SU-DHL-6 (cell line): Measurements from ENCODE around the gene MAML3.

Experiments used
- H2AFZ ChIP-seq: fragments of 200-600 bp; sonication (generic); 2 replicates; pipeline ENCODE4 v1.6.1; 2014; ENCODE audit warnings: low read depth, mild to moderate bottlenecking, moderate library complexity, mixed read lengths, antibody characterized with exemption, low read length; ENCODE audit not compliant: severe bottlenecking
- H3F3A ChIP-seq: fragments of 200-600 bp; shearing (Covaris generic); 2 replicates; pipeline ENCODE4 v1.6.0; 2016; ENCODE audit warnings: antibody characterized with exemption, mild to moderate bottlenecking; ENCODE audit not compliant: insufficient read depth
- H3K27ac ChIP-seq: fragments of 200-600 bp; sonication (generic); 2 replicates; pipeline ENCODE4 v1.5.1; 2016; ENCODE audit warnings: low read depth, mild to moderate bottlenecking, low read length, moderate library complexity, mixed read lengths
- H3K27me3 ChIP-seq: fragments of 200-600 bp; sonication (generic), shearing (Covaris generic); 2 replicates; pipeline ENCODE4 v1.6.0; 2014; ENCODE audit warnings: mild to moderate bottlenecking, low read length
- H3K36me3 ChIP-seq: fragments of 200-600 bp; sonication (generic); 2 replicates; pipeline ENCODE4 v1.6.1; 2014; ENCODE audit warnings: mild to moderate bottlenecking, low read length, mixed read lengths
- H3K4me2 ChIP-seq: fragments of 300-600, 200-600 bp; shearing (Covaris generic), sonication (generic); 2 replicates; pipeline ENCODE4 v1.6.0; 2014; ENCODE audit warnings: low read length, low read depth, mild to moderate bottlenecking; ENCODE audit not compliant: poor library complexity, severe bottlenecking
- H3K4me3 ChIP-seq: fragments of 200-600 bp; sonication (generic); 2 replicates; pipeline ENCODE4 v1.5.1; 2014; ENCODE audit warnings: antibody characterized with exemption, low read length, mild to moderate bottlenecking, mixed read lengths; ENCODE audit not compliant: insufficient read depth, poor library complexity, severe bottlenecking
- H3K79me2 ChIP-seq: fragments of 200-600 bp; sonication (generic); 2 replicates; pipeline ENCODE4 v1.6.1; 2014; ENCODE audit warnings: mild to moderate bottlenecking, low read length, moderate library complexity; ENCODE audit not compliant: insufficient read depth
- H3K9ac ChIP-seq: fragments of 200-600 bp; sonication (generic); 2 replicates; pipeline ENCODE4 v1.7.0; 2014; ENCODE audit warnings: mild to moderate bottlenecking, low read length
- H3K9me2 ChIP-seq: fragments of 200-600 bp; sonication (generic); replicated peaks from 2 replicates; pipeline ENCODE4 v1.6.1; 2014; ENCODE audit warnings: low read length; ENCODE audit not compliant: insufficient read depth
- H3K9me3 ChIP-seq: fragments of 200-600 bp; sonication (generic); 2 replicates; pipeline ENCODE4 v1.6.1; 2014; ENCODE audit warnings: low read length, mixed read lengths; ENCODE audit not compliant: insufficient read depth
- H4K20me1 ChIP-seq: fragments of 200-600 bp; sonication (generic); 2 replicates; pipeline ENCODE4 v1.6.1; 2014; ENCODE audit warnings: low read depth, mild to moderate bottlenecking, antibody characterized with exemption, low read length, moderate library complexity, mixed read lengths
- CTCF ChIP-seq: fragments of 200-600 bp; sonication (generic); IDR thresholded peaks from one replicate; pipeline ENCODE4 v1.5.1; 2017; ENCODE audit warnings: antibody characterized with exemption, mild to moderate bottlenecking, low read length, moderate library complexity; ENCODE audit not compliant: insufficient read depth, poor library complexity, severe bottlenecking
- EZH2phosphoT487 ChIP-seq: fragments of 200-600 bp; sonication (generic), shearing (Covaris generic); conservative IDR thresholded peaks from 2 replicates; pipeline ENCODE4 v1.6.1; 2018; ENCODE audit warnings: mild to moderate bottlenecking, antibody characterized with exemption, low read length, moderate library complexity, mixed read lengths

MAML3 gene

DNA sequence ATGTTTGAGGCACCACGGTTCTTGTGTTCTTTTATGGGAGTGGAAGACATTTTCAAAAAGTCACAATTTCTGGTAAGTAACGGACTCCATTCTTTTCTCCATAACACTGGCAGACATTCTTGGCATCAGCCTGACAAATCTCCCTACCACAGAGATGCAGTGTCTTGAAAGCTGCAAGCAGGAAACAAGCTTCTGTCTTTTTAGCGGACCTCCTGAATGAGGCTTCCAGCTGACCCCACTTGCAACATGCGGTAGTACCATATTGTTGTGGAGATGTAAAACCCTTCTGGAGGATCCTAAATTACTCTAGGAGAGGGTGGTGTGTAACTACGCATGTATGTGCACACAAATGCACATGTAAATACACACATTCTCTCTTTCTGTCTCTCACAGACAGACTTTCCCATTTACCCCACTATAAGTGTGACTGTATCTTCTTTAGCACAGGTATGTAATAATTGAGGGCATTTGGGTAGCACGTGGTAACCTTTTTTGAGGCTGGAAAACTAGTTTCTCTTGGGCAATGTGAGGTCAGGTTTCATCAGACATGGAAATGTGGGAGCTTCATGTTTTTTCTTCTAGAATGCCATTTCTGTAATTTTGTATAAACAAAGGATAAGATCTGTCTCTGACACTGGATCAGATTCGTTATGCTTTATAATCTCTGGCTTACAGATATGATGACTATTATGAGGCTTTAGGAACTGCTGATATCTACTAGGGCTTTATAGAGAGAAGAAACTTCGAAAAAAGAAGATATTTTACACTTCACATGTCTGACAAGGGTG, 358.3 kb downstream of the MAML3 start:
- no peak for TF ChIP-seq CTCF
- TF ChIP-seq EZH2phosphoT487 = no peak
- Histone ChIP-seq H3K9me2 (no peaks in the 10 kb centered on the region), H3K27me3 (no peaks in the 10 kb centered on the region), H4K20me1 (no peaks in the 10 kb centered on the region), H3K27ac (no peak overlapping the region), H3K79me2 (no peaks in the 10 kb centered on the region), H2AFZ (no peak overlapping the region), H3K36me3 (no peaks in the 10 kb centered on the region), H3K9ac (no peak overlapping the region), H3K4me3 (no peak overlapping the region), H3K9me3 (no peaks in the 10 kb centered on the region), H3K4me2 (no peak overlapping the region), H3F3A (no peaks in the 10 kb centered on the region)

DNA sequence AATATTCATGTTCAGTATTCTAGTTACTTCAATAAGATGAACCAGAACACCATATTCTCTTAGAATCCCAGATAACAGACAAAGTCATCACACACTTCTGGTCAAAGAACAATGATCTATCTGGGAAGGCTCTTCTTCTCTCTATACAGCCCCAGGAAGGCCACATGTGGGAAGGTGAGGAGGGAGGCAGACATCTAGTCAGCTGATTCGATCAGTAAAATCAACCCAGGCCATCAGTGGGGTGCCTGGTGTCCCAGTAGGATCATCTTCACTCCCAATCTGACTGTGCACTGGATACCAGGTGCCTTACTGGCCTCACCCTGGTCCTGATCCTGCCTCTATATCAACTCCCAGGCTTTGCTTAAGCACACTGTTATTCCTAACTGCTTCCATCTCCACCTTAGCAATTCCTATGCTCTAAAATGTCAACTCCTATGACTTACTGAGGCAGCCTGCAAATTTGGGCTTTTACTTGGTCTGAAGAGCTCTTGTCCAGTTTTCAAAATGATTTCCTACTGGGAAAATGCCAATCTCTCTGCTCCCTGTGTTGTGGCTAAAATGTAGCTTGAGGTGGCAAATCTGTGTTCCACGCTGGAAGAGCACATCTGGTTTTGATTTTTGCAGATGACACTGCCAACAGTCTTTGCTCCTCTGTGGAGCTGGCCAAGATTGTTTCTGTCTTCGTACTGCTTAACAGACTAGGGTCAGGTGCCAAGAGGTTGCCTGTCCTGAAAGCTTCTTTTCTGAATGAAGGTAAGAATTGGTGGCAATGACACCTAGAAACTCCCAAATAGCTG, 359.6 kb downstream of the MAML3 start:
- TF ChIP-seq CTCF (no peak), EZH2phosphoT487 (no peak)
- Histone ChIP-seq H3K9me3 (no peaks in the 10 kb centered on the region), H3K9me2 (no peaks in the 10 kb centered on the region), H3K4me2 (no peak overlapping the region), H2AFZ (no peak overlapping the region), H3K9ac (no peak overlapping the region), H3K4me3 (no peak overlapping the region), H3K36me3 (no peaks in the 10 kb centered on the region), H3K27ac (no peak overlapping the region), H4K20me1 (no peaks in the 10 kb centered on the region), H3K79me2 (no peaks in the 10 kb centered on the region), H3K27me3 (no peaks in the 10 kb centered on the region), H3F3A (no peaks in the 10 kb centered on the region)

DNA sequence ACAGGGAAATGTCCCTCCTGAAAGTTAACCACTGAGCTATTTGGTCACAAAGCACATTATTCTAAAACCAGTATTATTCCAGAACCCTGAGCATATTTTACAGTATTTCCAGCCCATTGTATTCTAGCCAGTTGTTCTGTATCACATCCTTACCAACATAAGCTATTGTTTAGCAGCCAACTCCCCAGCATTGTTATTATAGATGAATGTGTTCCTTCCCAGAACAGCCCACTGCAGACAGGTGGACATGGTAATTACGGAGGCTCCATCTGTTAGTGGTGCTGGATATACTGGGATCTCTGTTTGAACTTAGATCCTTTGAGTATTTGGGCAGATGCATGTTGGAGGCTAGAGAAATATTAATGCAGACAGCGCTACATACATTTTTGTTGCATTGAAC, 362.3 kb downstream of the MAML3 start:
- Histone ChIP-seq H4K20me1 (no peaks in the 10 kb centered on the region), H3K27ac (no peak overlapping the region), H3K4me2 (no peak overlapping the region), H3F3A (no peaks in the 10 kb centered on the region), H3K9ac (no peak overlapping the region), H2AFZ (no peak overlapping the region), H3K36me3 (no peaks in the 10 kb centered on the region), H3K79me2 (no peaks in the 10 kb centered on the region), H3K27me3 (no peaks in the 10 kb centered on the region), H3K4me3 (no peak overlapping the region), H3K9me2 (no peaks in the 10 kb centered on the region), H3K9me3 (no peaks in the 10 kb centered on the region)
- TF ChIP-seq CTCF = no peak
- TF ChIP-seq EZH2phosphoT487 = no peak
